ENCODE measurements around the gene HSPA4L. TPM values are rescaled to one million over a fixed set of nuclear protein-coding genes. Genes with fewer than 3 reads are reported as not detected.

Gene HSPA4L
- total RNA-seq, 1 experiment from 2014 or later, result 5.3 TPM

GRCh38 chr4:127857641-127858040 is 75.5 kb downstream of the HSPA4L start:
- Histone ChIP-seq H3K56ac (ENCODE audit: insufficient read length, low read depth, low read length) (no peak overlapping the region), H3K79me2 (ENCODE audit: insufficient read depth, low read length) (no peaks in the 10 kb centered on the region; the same call in 1 of the 2 replicates), H4K91ac (ENCODE audit: insufficient read length, low read depth, low read length) (no peak overlapping the region), H2BK20ac (ENCODE audit: low read depth, low read length, poor library complexity, severe bottlenecking) (no peak overlapping the region), H2BK120ac (ENCODE audit: low read depth, low read length, poor library complexity, severe bottlenecking) (no peak overlapping the region), H4K5ac (ENCODE audit: insufficient read length, low read depth, low read length) (no peak overlapping the region), H4K20me1 (ENCODE audit: control insufficient read depth, insufficient read depth, insufficient read length) (no peaks in the 10 kb centered on the region), H3K27ac (ENCODE audit: insufficient read length, low read depth, low read length) (no peak overlapping the region), H3K23me2 (ENCODE audit: insufficient read length, low read depth, low read length, poor library complexity, severe bottlenecking) (no peaks in the 10 kb centered on the region), H3K18ac (ENCODE audit: insufficient read length, low read depth, low read length) (no peak overlapping the region), H2BK5ac (ENCODE audit: insufficient read length, low read length) (no peak overlapping the region), H3K4ac (ENCODE audit: low read depth, low read length) (no peak overlapping the region), H3K4me2 (ENCODE audit: insufficient read depth, insufficient read length, low read length) (no peak overlapping the region), H3K27me3 (ENCODE audit: insufficient read depth, low read length) (no peaks in the 10 kb centered on the region), H3K23ac (ENCODE audit: insufficient read length, low read depth, low read length) (no peak overlapping the region), H4K8ac (replicated peaks; ENCODE audit: insufficient read length, low read depth, low read length) (no peak overlapping the region), H2AK5ac (ENCODE audit: insufficient read length, low read length) (no peak overlapping the region), H2BK15ac (ENCODE audit: low read depth, low read length) (no peak overlapping the region), H3K4me1 (ENCODE audit: insufficient read depth, low read length) (peaks cover 5% of the 10 kb centered on the region; the same call in 1 of the 2 replicates), H3K9ac (ENCODE audit: extremely low read depth, insufficient read length, low read length) (no peak overlapping the region), H3K14ac (ENCODE audit: insufficient read depth, low read length) (no peak overlapping the region), H2AFZ (ENCODE audit: low read length) (no peak overlapping the region), H3K9me3 (ENCODE audit: control insufficient read depth, low read depth, low read length) (no peaks in the 10 kb centered on the region), H2BK12ac (ENCODE audit: insufficient read length, low read depth, low read length) (no peak overlapping the region), H3K79me1 (ENCODE audit: insufficient read depth, low read depth, low read length, poor library complexity, severe bottlenecking) (no peaks in the 10 kb centered on the region), H3T11ph (ENCODE audit: low read length) (no peak overlapping the region)
- H3K9me3 Mint-ChIP-seq, result peaks cover 26 to 28% of the 10 kb centered on the region in 2 experiments
- WGBS (ENCODE audit: extremely low coverage, insufficient read length, low lambda C conversion rate), result no CpG with 5 or more reads among the region's 1 CpG
- peaks cover 24 to 40% (median 24%) of the 10 kb centered on the region in 3 experiments for H3K36me3 Mint-ChIP-seq (ENCODE audit: insufficient read depth in 1 of 3, low read depth in 3 of 3)
- H3K27me3 Mint-ChIP-seq (ENCODE audit: low read depth), result no peaks in the 10 kb centered on the region
- peaks cover 20 to 33% of the 10 kb centered on the region in 2 experiments for H3K4me1 Mint-ChIP-seq
- TF ChIP-seq CTCF (conservative IDR thresholded peaks at IDR 0.05), result no peak
- H3K27ac Mint-ChIP-seq, result no peak overlapping the region
- no peak overlapping the region for H3K4me3 Mint-ChIP-seq
- no peak for DNase-seq
